Measurements from ENCODE around the gene MAJIN.

The MAJIN gene

DNA sequence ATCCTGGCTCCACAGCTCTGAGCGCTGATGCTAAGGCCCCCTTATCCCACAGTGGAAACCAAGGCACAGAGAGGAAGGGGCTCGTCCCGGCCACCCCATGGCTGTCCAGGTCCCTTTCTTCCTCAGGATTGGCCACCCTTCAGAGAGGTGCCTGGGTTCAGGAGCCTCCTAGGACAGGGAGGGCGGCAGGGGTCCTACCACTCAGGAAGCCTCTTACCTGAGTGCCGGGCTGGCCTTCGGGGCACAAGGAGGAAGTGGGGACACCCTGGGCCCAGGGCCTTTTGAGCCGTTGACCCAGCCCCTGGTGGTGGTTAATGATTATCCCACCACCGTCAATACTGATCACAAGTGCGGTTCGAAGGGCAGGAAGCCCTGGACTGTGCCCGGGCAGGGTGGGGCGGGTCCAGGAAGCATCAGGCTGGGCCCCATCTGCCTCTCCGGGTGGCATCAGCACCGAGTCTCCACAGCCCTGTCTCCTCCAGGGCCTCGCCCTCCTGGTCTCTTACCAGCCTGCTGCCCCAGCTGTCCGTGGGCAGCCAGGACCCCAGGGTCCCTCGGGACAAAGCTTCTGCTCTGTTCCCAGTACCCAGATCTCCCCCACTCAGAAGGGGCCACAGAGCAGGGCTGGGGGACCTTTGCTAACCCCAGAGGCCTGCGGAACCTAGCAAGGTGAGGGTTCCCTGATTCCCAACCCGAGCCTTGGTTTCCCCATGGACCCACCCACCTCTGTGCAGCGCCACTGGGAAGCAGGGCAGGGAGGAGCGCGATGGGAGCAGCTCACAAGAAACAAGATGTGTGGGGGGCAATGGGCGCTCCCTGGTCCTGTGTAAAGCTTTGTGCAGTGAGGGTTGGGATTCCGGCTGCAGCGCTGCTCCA, 78.5 kb downstream of the MAJIN start:
- no peak for DNase-seq (ENCODE audit: low read depth in 2 of 3, low spot score in 2 of 3)

DNA sequence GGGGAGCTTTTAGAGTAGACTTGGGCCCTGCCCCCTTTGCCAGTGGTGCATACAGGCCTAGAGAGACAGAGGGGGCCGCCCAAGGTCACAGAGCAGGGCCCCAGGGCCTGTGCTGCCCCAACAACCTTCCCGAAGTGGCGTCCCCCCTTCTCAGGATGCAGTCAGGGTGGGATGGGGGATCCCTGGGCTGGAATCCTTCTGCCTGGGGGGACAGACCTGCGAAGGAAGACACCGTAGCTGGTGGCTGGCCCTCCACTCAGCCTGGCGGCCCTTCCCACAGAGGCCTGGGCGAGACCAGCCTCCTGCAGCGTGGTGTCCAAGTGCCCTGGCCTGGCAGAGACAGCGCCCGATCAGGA, 79.1 kb downstream of the MAJIN start:
- no peak for DNase-seq (ENCODE audit: low read depth in 2 of 3, low spot score in 2 of 3)

DNA sequence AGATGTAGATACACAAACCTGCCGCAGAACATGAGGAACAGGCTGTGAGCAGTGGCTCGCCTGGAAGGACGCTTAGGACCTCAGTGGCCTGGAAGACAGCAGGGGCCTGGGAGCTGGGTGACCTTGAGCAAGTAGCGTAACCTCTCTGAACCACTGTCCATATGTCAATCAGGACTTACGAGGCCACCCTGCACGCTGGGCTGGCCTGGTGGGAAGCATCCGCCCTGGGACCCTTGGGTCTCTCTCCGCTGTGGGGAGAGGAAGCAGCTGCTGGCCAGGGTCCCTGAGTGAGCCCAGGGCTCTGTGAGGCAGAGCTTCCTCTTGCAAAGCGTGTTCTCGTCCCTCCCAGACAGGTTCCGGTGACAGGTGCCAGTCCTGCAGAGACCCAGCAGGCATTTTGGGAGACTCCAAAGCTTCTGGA, 79.5 kb downstream of the MAJIN start:
- no peak for DNase-seq (ENCODE audit: low read depth in 2 of 3, low spot score in 2 of 3)

DNA sequence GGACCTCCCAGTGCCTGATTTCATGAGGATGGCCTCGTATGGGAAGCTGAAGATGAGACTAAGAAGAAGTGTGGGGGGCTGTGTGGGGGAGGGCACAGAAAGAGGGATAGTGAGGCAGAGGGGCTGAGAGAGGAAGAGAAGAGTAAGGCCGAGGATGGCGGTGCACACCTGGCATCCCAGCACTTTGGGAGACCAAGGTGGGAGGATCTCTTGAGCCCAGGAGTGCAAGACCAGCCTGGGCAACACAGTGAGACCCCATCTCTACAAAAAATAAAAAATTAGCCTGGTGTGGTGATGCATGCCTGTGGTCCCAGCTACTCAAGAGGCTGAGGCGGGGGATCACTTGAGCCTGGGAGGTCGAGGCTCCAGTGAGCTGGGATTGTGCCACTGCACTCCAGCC, 80.0 kb downstream of the MAJIN start:
- DNase-seq (ENCODE audit: low read depth in 2 of 3, low spot score in 2 of 3) = no peak

DNA sequence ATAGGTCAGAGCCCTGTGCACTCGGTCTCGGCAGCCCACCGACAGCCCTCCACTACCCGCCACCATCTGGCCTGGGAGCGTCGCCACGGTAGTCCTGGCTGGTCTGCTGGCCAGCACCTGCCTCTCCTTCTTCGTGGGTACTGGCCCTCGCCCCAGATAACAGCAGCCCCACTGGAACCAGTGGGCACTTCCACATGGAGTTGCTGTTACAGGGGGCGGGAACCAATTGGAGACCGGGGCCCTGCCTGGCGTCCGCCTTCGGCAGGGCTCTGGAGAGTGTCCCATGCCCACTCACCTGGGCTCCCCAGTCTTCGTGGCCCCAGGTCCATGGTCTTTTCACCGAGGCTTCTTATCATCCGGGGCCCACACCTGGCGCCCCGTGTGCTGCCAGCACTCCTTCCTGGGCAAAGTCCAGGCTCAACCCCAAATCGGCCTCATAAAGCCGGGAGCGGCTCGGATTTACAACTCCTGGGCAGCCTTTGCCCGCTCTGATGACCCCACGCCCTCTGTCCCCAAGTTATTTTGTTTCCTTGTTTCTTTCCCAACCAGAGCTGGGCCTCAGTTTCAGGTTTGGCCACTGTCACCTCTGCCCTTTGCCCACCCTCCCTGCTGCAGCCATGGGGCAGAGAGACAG, 80.6 kb downstream of the MAJIN start:
- no peak for DNase-seq (ENCODE audit: low read depth in 2 of 3, low spot score in 2 of 3)

DNA sequence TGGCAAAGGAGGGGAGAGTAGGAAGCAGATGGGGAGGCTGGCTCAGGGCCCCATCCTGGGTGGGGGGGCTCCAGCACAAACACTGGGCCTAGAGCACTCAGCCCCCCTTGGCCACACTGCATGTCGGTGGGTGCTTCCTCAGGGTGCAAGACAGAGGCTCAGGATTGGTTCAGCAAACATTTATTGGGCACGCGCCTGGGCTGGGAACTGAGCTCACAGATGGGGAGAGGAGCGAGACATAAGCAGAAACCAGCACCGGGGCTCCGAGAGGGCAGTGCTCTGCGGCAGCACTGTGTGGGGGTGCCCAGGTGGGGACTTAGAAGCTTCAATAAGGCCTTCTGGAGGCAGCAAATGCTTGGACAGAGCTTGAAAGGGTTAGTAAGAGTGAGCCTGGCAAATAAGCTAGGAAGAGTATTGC, 81.4 kb downstream of the MAJIN start:
- no peak for DNase-seq (ENCODE audit: low read depth in 2 of 3, low spot score in 2 of 3)

DNA sequence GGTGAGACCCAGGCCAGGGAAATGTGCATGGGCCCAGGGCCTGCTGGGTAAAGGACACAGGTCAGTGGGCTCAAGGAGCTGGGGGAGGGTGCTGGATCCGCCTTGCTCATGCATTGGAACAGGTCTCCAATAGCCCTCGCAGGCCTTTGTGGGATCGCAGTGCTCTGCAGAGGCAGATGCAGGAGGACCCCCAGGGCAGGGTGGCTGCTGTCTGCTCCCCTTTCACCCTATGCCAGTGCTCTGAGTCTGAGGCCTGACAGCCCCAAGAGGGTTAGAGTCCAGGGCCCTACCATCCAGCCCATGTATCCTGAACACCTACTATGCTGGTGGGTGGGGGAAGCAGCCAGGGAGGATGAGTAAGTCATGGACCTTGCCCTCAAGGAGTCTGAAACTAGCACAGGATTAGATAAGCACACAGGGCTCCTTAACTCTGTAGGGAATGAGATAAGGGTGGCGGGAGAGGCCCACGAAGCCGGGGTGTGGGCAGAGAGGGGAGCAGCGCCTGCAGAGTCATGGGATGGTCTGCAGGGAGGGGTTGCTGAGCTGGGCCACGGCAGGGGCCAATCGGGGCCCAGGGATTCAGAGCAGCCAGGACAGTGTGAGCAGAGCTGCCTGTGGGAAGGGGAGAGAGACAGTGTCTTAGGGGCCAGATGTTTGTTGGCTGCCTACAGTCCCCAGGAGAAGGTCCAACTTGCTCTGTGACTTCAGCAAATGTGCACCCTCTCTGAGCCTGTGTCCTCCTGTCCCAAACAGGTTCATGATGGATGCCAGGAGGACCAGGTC, 83.0 kb downstream of the MAJIN start:
- DNase-seq (ENCODE audit: low read depth in 2 of 3, low spot score in 2 of 3) = no peak

DNA sequence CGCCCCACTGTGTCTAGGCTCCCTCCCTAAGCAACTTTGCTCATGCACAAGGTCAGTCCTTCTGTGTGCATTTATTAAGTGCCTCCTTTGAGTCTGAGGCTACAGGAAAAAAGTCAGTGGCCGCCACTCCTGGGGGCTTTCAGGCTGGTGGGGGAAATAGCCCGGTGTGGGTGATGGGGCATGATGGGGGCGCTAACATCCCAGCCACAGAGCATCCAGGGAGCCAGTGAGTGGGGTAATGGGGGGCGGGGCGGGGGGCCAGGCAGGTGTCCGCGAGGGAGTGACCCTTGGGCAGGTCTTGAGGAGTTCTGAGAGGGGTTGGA, 83.5 kb downstream of the MAJIN start:
- DNase-seq (ENCODE audit: low read depth in 2 of 3, low spot score in 2 of 3) = no peak
